ENCODE data around the gene SH2D1B. TPM values are rescaled to one million over a fixed set of nuclear protein-coding genes. Genes with fewer than 3 reads are reported as not detected.

Gene SH2D1B
- total and polyA plus RNA-seq, 7 experiments from 2014 or later = 0.22 to 16.9 (median 1.7) TPM; not detected in 3

GRCh38 chr1:162375463-162375862, 36.5 kb downstream of the SH2D1B start:
- H3K27ac Mint-ChIP-seq = no peak overlapping the region
- Histone ChIP-seq H3K4me1 (ENCODE audit: control insufficient read depth in 2 of 2, insufficient read depth in 2 of 2, low read length in 2 of 2) (no peaks in the 10 kb centered on the region), H3K4me3 (ENCODE audit: low read length) (no peak overlapping the region), H3K27ac (ENCODE audit: low read depth, low read length) (no peak overlapping the region), H3K36me3 (ENCODE audit: control insufficient read depth in 2 of 3, insufficient read depth in 3 of 3, low read length in 3 of 3) (no peaks in the 10 kb centered on the region), H3K9me3 (ENCODE audit: control insufficient read depth in 2 of 3, low read length in 3 of 3) (no peaks in the 10 kb centered on the region), H3K27me3 (ENCODE audit: control insufficient read depth in 2 of 2, insufficient read depth in 2 of 2, low read length in 2 of 2) (no peaks in the 10 kb centered on the region)
- ChIA-PET POLR2A (no interaction called here), CTCF (no interaction called here)
- DNase-seq = no peak
- H3K4me1 Mint-ChIP-seq = no peaks in the 10 kb centered on the region
- ATAC-seq = no peak
- H3K36me3 Mint-ChIP-seq = no peaks in the 10 kb centered on the region
- H3K4me3 Mint-ChIP-seq = no peak overlapping the region
- peaks cover 0 to 2% (median 0%) of the 10 kb centered on the region in 5 donors for H3K27me3 Mint-ChIP-seq
- intact Hi-C loops (cut with micrococcal nuclease) = no loop called here
- no peaks in the 10 kb centered on the region for H3K9me3 Mint-ChIP-seq

- Histone ChIP-seq H3K36me3 (ENCODE audit: control insufficient read depth in 2 of 3, insufficient read depth in 3 of 3, low read length in 3 of 3) (no peaks in the 10 kb centered on the region), H3K27me3 (ENCODE audit: control insufficient read depth in 2 of 2, insufficient read depth in 2 of 2, low read length in 2 of 2) (no peaks in the 10 kb centered on the region), H3K4me3 (ENCODE audit: low read length) (no peak overlapping the region), H3K27ac (ENCODE audit: low read depth, low read length) (no peak overlapping the region), H3K4me1 (ENCODE audit: control insufficient read depth in 2 of 2, insufficient read depth in 2 of 2, low read length in 2 of 2) (no peaks in the 10 kb centered on the region), H3K9me3 (ENCODE audit: control insufficient read depth in 2 of 3, low read length in 3 of 3) (no peaks in the 10 kb centered on the region)
- no peaks in the 10 kb centered on the region for H3K36me3 Mint-ChIP-seq
- no peak overlapping the region for H3K27ac Mint-ChIP-seq
- H3K9me3 Mint-ChIP-seq = no peaks in the 10 kb centered on the region
- H3K4me1 Mint-ChIP-seq = no peaks in the 10 kb centered on the region
- H3K4me3 Mint-ChIP-seq = no peak overlapping the region
- CTCF ChIA-PET = no interaction called here
- peaks cover 0 to 2% (median 0%) of the 10 kb centered on the region in 5 donors for H3K27me3 Mint-ChIP-seq
- DNase-seq (no peak), ATAC-seq (no peak)
- intact Hi-C loops (cut with micrococcal nuclease) = no loop called here
- POLR2A ChIA-PET = no interaction called here
Observed at GRCh38 chr1:162374406-162374805, 37.5 kb downstream of the SH2D1B start.

- POLR2A ChIA-PET = no interaction called here
- Mint-ChIP-seq H3K27me3 (peaks cover 0 to 2% (median 0%) of the 10 kb centered on the region in 5 donors), H3K36me3 (no peaks in the 10 kb centered on the region), H3K27ac (no peak overlapping the region), H3K4me1 (no peaks in the 10 kb centered on the region), H3K9me3 (no peaks in the 10 kb centered on the region), H3K4me3 (no peak overlapping the region)
- no peak overlapping the region for H3K27ac ChIP-seq (ENCODE audit: low read depth, low read length)
- CTCF ChIA-PET = no interaction called here
- no peaks in the 10 kb centered on the region for H3K27me3 ChIP-seq (ENCODE audit: control insufficient read depth in 2 of 2, insufficient read depth in 2 of 2, low read length in 2 of 2)
- no peaks in the 10 kb centered on the region for H3K36me3 ChIP-seq (ENCODE audit: control insufficient read depth in 2 of 3, insufficient read depth in 3 of 3, low read length in 3 of 3)
- DNase-seq (no peak), ATAC-seq (no peak)
- H3K4me1 ChIP-seq (ENCODE audit: control insufficient read depth in 2 of 2, insufficient read depth in 2 of 2, low read length in 2 of 2) = no peaks in the 10 kb centered on the region
- H3K9me3 ChIP-seq (ENCODE audit: control insufficient read depth in 2 of 3, low read length in 3 of 3) = no peaks in the 10 kb centered on the region
- no peak overlapping the region for H3K4me3 ChIP-seq (ENCODE audit: low read length)
- intact Hi-C loops (cut with micrococcal nuclease) = no loop called here
Observed at GRCh38 chr1:162373541-162374260, 38.2 kb downstream of the SH2D1B start.

- DNase-seq = no peak
- Histone ChIP-seq H3K4me1 (ENCODE audit: control insufficient read depth in 2 of 2, insufficient read depth in 2 of 2, low read length in 2 of 2) (no peaks in the 10 kb centered on the region), H3K4me3 (ENCODE audit: low read length) (no peak overlapping the region), H3K27me3 (ENCODE audit: control insufficient read depth in 2 of 2, insufficient read depth in 2 of 2, low read length in 2 of 2) (no peaks in the 10 kb centered on the region), H3K27ac (ENCODE audit: low read depth, low read length) (no peak overlapping the region), H3K36me3 (ENCODE audit: control insufficient read depth in 2 of 3, insufficient read depth in 3 of 3, low read length in 3 of 3) (no peaks in the 10 kb centered on the region), H3K9me3 (ENCODE audit: control insufficient read depth in 2 of 3, low read length in 3 of 3) (no peaks in the 10 kb centered on the region)
- Mint-ChIP-seq H3K27me3 (peaks cover 0 to 2% (median 0%) of the 10 kb centered on the region in 5 donors), H3K27ac (no peak overlapping the region), H3K4me1 (no peaks in the 10 kb centered on the region), H3K9me3 (no peaks in the 10 kb centered on the region), H3K36me3 (no peaks in the 10 kb centered on the region), H3K4me3 (no peak overlapping the region)
- ChIA-PET POLR2A (no interaction called here), CTCF (no interaction called here)
- intact Hi-C loops (cut with micrococcal nuclease) = no loop called here
- ATAC-seq = no peak
Observed at GRCh38 chr1:162373072-162373427, 38.9 kb downstream of the SH2D1B start.

- Histone ChIP-seq H3K27ac (ENCODE audit: low read depth, low read length) (no peak overlapping the region), H3K9me3 (ENCODE audit: control insufficient read depth in 2 of 3, low read length in 3 of 3) (no peaks in the 10 kb centered on the region), H3K4me3 (ENCODE audit: low read length) (no peak overlapping the region), H3K36me3 (ENCODE audit: control insufficient read depth in 2 of 3, insufficient read depth in 3 of 3, low read length in 3 of 3) (no peaks in the 10 kb centered on the region), H3K27me3 (ENCODE audit: control insufficient read depth in 2 of 2, insufficient read depth in 2 of 2, low read length in 2 of 2) (no peaks in the 10 kb centered on the region), H3K4me1 (ENCODE audit: control insufficient read depth in 2 of 2, insufficient read depth in 2 of 2, low read length in 2 of 2) (no peaks in the 10 kb centered on the region)
- Mint-ChIP-seq H3K36me3 (no peaks in the 10 kb centered on the region), H3K9me3 (no peaks in the 10 kb centered on the region), H3K27ac (no peak overlapping the region), H3K4me1 (no peaks in the 10 kb centered on the region), H3K4me3 (no peak overlapping the region), H3K27me3 (peaks cover 0 to 2% (median 0%) of the 10 kb centered on the region in 5 donors)
- POLR2A ChIA-PET = no interaction called here
- DNase-seq = no peak
- CTCF ChIA-PET = no interaction called here
- peak; percentile 31 for ATAC-seq
- intact Hi-C loops (cut with micrococcal nuclease) = no loop called here
Observed at GRCh38 chr1:162372159-162373071, 39.5 kb downstream of the SH2D1B start.

GRCh38 chr1:162371611-162372010, 40.3 kb downstream of the SH2D1B start:
- CTCF ChIA-PET = no interaction called here
- H3K4me1 Mint-ChIP-seq = no peaks in the 10 kb centered on the region
- no peaks in the 10 kb centered on the region for H3K9me3 Mint-ChIP-seq
- peaks cover 0 to 2% (median 0%) of the 10 kb centered on the region in 5 donors for H3K27me3 Mint-ChIP-seq
- Histone ChIP-seq H3K9me3 (ENCODE audit: control insufficient read depth in 2 of 3, low read length in 3 of 3) (no peaks in the 10 kb centered on the region), H3K27me3 (ENCODE audit: control insufficient read depth in 2 of 2, insufficient read depth in 2 of 2, low read length in 2 of 2) (no peaks in the 10 kb centered on the region), H3K4me3 (ENCODE audit: low read length) (no peak overlapping the region), H3K4me1 (ENCODE audit: control insufficient read depth in 2 of 2, insufficient read depth in 2 of 2, low read length in 2 of 2) (no peaks in the 10 kb centered on the region), H3K27ac (ENCODE audit: low read depth, low read length) (no peak overlapping the region), H3K36me3 (ENCODE audit: control insufficient read depth in 2 of 3, insufficient read depth in 3 of 3, low read length in 3 of 3) (no peaks in the 10 kb centered on the region)
- POLR2A ChIA-PET = no interaction called here
- no peak for ATAC-seq
- DNase-seq = no peak
- no peak overlapping the region for H3K4me3 Mint-ChIP-seq
- H3K27ac Mint-ChIP-seq = no peak overlapping the region
- no peaks in the 10 kb centered on the region for H3K36me3 Mint-ChIP-seq
- intact Hi-C loops (cut with micrococcal nuclease) = no loop called here

Measured in naive thymus-derived CD4-positive, alpha-beta T cell (primary cell).